ENCODE measurements around the gene TRIM7. TPM values are rescaled to one million over a fixed set of nuclear protein-coding genes. Genes with fewer than 3 reads are reported as not detected.

TRIM7 gene
- total RNA-seq, 2 experiments from 2014 or later, result 1.1 to 3.0 TPM

DNA sequence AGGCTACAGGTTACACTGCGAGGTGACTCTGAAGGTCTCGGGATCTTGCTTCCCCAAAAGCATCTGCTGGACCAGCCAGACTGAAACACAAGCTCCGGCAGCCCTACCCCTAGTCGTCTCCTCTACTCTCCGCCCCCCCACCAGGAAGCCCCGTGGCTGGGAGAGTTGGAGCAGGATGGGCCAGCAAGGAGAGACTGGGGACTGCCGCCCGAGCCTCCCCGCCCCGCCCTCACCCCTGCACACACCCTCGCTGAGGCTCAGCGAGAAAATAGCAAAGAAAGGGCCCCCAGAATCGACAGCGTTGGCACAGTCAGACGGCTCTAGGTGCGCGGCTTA lies 1.3 kb downstream of the TRIM7 start:
- CTCF ChIA-PET, result interaction anchor here (8.4 kb wide), 1 partner anchor 13 kb away, joined by 80 read pairs; no protein-coding TSS in a partner anchor
- no peaks in the 10 kb centered on the region for H3K9me3 Mint-ChIP-seq
- TF ChIP-seq, protein P1, sequence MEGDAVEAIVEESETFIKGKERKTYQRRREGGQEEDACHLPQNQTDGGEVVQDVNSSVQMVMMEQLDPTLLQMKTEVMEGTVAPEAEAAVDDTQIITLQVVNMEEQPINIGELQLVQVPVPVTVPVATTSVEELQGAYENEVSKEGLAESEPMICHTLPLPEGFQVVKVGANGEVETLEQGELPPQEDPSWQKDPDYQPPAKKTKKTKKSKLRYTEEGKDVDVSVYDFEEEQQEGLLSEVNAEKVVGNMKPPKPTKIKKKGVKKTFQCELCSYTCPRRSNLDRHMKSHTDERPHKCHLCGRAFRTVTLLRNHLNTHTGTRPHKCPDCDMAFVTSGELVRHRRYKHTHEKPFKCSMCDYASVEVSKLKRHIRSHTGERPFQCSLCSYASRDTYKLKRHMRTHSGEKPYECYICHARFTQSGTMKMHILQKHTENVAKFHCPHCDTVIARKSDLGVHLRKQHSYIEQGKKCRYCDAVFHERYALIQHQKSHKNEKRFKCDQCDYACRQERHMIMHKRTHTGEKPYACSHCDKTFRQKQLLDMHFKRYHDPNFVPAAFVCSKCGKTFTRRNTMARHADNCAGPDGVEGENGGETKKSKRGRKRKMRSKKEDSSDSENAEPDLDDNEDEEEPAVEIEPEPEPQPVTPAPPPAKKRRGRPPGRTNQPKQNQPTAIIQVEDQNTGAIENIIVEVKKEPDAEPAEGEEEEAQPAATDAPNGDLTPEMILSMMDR (IDR thresholded peaks at IDR 0.05), result no peak
- peaks cover 28% of the 10 kb centered on the region for H3K27me3 Mint-ChIP-seq
- H3K36me3 Mint-ChIP-seq (ENCODE audit: low read depth), result peaks cover 7% of the 10 kb centered on the region
- no peak for DNase-seq
- H3K4me3 Mint-ChIP-seq, result peak overlapping the region; percentile 78
- peak; percentile 9 for ATAC-seq
- intact Hi-C loops (cut with micrococcal nuclease), result no loop called here
- peaks cover 29% of the 10 kb centered on the region for H3K4me1 Mint-ChIP-seq (ENCODE audit: low read depth)
- POLR2A ChIA-PET, result interaction anchor here (8.4 kb wide), 1 partner anchor 12 kb away, joined by 159 read pairs; no protein-coding TSS in a partner anchor
- peak overlapping the region; percentile 15 for H3K27ac Mint-ChIP-seq

GRCh38 chr5:181203093-181203711 lies 1.8 kb downstream of the TRIM7 start:
- H3K36me3 Mint-ChIP-seq (ENCODE audit: low read depth), result peaks cover 7% of the 10 kb centered on the region

GRCh38 chr5:181200816-181201215 lies 4.2 kb downstream of the TRIM7 start:
- ATAC-seq, result no peak
- H3K27me3 Mint-ChIP-seq, result peaks cover 15% of the 10 kb centered on the region
- TF ChIP-seq, protein P1 (IDR thresholded peaks at IDR 0.05), result no peak
- H3K4me3 Mint-ChIP-seq, result no peak overlapping the region
- ChIA-PET POLR2A (interaction anchor here (8.4 kb wide), 1 partner anchor 9 kb away, joined by 159 read pairs; no protein-coding TSS in a partner anchor), CTCF (interaction anchor here (1.2 to 8.4 kb wide), 2 partner anchors 10 to 33 kb away, joined by 3 to 80 read pairs; no protein-coding TSS in a partner anchor)
- intact Hi-C loops (cut with micrococcal nuclease), result no loop called here
- H3K27ac Mint-ChIP-seq, result no peak overlapping the region
- no peaks in the 10 kb centered on the region for H3K36me3 Mint-ChIP-seq (ENCODE audit: low read depth)
- no peaks in the 10 kb centered on the region for H3K9me3 Mint-ChIP-seq
- peaks cover 8% of the 10 kb centered on the region for H3K4me1 Mint-ChIP-seq (ENCODE audit: low read depth)
- no peak for DNase-seq

More at GRCh38 chr5:181203093-181203711, 1.8 kb downstream of the TRIM7 start:
- Mint-ChIP-seq H3K4me3 (peak overlapping the region; percentile 78), H3K27ac (no peak overlapping the region), H3K4me1 (ENCODE audit: low read depth) (peaks cover 27% of the 10 kb centered on the region), H3K9me3 (no peaks in the 10 kb centered on the region), H3K27me3 (peaks cover 28% of the 10 kb centered on the region)
- intact Hi-C loops (cut with micrococcal nuclease), result no loop called here
- TF ChIP-seq, protein P1 (IDR thresholded peaks at IDR 0.05), result no peak
- no peak for ATAC-seq
- ChIA-PET CTCF (interaction anchor here (8.4 kb wide), 1 partner anchor 13 kb away, joined by 80 read pairs; no protein-coding TSS in a partner anchor), POLR2A (interaction anchor here (0.6 to 8.4 kb wide), 2 partner anchors 12 to 29 kb away, joined by 3 to 159 read pairs; no protein-coding TSS in a partner anchor)
- DNase-seq, result no peak

DNA sequence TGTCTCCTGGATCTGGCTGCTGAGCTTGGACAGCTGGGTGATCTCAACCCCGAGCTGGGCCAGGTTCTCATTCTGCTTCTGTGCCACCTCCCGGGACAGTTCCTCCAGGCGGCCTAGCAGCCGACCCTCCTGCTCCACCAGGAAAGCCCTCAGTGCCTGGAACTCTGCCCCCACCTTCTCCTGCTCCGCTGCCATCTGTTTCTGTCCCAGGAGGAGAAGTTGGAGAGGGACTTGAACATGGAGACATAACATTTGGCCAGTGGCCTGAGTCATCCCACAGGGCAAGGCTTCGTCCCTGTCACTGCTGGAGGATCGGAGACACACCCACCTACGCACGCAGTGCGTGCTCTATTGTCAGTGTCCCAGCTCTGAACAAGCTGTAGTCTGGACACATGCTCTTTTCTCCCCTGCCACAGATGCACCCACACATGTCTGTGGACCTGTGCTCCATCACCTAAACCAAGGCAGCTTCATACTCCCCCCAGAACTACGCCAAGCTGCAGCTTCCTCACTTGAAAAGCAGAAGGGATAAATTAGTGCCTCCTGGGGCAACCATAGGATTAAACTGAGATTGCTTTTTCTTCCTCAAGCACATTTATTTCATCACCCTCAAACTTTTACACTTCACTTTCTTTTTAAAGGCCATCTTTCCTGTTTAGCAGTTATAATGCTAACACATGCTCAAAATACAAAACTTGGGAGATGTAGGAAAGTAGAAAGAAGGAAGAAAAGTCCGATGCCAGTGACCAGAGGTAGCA lies 4.9 kb downstream of the TRIM7 start:
- CTCF ChIA-PET, result no interaction called here

More for the DNA sequence above, 4.9 kb downstream of the TRIM7 start:
- TF ChIP-seq, protein P1 (IDR thresholded peaks at IDR 0.05), result no peak
- Mint-ChIP-seq H3K9me3 (no peaks in the 10 kb centered on the region), H3K4me1 (ENCODE audit: low read depth) (peaks cover 3% of the 10 kb centered on the region), H3K4me3 (no peak overlapping the region), H3K27me3 (peaks cover 10% of the 10 kb centered on the region), H3K27ac (no peak overlapping the region), H3K36me3 (ENCODE audit: low read depth) (no peaks in the 10 kb centered on the region)
- intact Hi-C loops (cut with micrococcal nuclease), result no loop called here
- ATAC-seq, result no peak
- POLR2A ChIA-PET, result interaction anchor here (0.9 to 1.3 kb wide), 2 partner anchors 8 to 16 kb away, joined by 4 read pairs; no protein-coding TSS in a partner anchor
- DNase-seq, result no peak

Measured in activated CD8-positive, alpha-beta T cell treated with anti-CD3 and anti-CD28 coated beads for 36 hours (primary cell).